Measurements from ENCODE around the gene ADAMTSL2.

DNA sequence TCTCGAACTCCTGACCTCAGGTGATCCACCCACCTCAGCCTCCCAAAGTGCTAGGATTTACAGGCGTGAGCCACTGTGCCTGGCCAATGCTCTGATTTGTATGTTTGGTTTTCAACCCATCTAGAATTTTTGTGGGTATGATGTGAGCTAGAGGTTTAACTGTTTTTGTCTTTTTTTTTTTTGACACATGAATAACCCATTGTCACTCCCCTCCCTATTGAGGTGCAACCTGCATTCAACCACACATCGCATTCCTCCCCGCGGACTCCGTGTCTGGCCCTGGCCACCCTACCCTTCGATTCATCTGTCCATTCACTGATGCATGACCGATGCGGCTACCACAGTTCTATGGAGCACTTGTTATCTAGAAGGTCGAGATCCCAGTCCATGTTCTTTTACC lies 84.2 kb downstream of the ADAMTSL2 start:
- TF ChIP-seq CTCF (IDR thresholded peaks at IDR 0.05; ENCODE audit: low read depth, low read length) (no peak), EZH2phosphoT487 (IDR thresholded peaks at IDR 0.05; ENCODE audit: low read depth) (no peak)
